Fibroblast of skin of right biceps (primary cell): ENCODE data around the gene IGFBP1.

ENCODE experiments used
- DNase-seq: peaks from one replicate; pipeline ENCODE4 v3.0.0-alpha.2; 2013

Gene IGFBP1

DNA sequence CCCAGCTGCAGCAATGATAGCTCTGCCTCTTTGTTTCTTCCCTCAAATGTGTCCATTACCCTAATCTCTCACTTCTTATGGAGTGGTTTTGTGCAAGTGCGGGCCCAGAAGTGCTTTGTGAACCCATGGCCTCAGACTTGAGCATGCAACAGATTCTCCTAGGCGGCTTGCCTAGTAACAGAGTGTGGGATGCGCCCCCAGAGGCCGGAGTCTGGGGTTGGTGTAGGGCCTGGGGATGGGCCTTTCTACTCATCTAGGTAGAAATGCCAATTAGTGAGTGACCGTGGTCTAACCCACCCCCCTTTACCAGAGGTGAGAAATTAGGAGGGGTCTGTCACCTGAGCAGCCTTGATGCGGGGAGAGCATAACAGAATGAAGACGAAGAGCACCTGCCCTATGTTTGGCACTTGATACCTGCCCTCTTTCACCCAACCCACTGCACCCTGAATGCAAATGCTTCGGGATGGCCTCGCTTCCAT lies 7.0 kb upstream of the IGFBP1 start:
- no peak for DNase-seq

DNA sequence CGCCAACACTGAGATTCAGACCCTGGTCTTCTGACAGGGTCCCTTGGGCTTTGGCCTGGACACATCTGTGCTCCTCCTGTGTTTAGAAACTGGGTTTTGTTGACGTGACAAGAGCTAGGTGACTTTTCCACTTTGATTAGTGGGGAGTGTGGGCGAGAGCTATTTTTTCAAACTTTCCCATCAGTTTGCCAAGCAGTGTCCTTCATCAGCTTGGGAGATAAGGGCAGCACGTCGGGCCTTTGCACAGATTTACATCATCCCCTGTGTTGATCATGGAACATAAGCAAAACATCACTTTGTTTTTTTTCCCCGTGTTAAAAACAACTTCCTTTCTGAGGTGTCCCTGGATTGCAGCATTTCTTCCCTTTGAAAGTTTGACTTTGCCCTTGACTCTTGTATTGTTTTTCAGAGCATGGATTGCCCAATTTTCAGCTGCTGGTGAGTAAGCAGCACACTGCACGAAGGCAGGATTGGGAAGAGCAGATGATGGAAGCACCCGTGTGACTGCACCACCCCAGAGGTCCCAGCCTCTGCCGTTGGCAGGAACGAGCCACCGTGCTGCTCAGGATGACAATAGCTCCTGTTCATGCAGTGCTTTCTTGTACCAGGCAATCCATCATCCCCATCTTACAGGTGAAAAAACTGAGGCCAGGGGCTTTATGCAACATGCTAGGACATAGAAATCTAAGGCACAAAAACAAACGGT lies 6.4 kb upstream of the IGFBP1 start:
- DNase-seq = peak; percentile 44

DNA sequence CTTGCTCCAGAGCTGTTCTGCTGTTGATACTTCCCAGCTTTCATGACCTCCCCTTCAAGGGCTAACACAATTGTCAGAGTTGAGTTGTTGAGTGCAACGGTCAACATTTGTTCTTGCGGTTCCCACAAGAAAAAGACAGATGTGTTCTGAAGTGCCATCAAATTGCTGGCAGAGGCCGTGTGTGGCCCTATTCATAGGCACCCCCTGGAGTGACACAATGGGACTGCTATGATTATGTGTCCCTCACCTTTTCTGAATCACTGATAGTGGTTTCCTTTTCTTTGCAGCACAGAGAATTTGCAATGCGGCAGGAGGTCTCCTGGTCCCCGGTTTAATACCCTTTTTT lies 5.8 kb upstream of the IGFBP1 start:
- no peak for DNase-seq

DNA sequence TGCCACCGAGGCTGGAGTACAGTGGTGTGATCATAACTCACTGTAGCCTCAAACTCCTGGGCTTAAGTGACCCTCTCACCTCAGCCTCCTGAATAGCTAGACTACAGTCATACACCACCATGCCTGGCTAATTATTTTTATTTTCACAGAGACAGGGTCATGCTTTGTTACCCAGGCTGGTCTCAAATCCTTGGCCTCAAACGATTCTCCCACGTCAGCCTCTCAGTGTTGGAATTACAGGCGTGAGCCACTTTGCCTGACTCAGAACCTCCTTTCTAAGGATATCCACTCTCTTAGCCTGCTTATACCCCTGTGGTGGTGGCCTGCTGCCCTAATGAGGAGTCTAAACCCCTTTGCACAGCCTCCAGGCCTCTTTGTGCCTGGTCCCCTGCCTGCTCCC lies 4.2 kb upstream of the IGFBP1 start:
- DNase-seq = no peak

DNA sequence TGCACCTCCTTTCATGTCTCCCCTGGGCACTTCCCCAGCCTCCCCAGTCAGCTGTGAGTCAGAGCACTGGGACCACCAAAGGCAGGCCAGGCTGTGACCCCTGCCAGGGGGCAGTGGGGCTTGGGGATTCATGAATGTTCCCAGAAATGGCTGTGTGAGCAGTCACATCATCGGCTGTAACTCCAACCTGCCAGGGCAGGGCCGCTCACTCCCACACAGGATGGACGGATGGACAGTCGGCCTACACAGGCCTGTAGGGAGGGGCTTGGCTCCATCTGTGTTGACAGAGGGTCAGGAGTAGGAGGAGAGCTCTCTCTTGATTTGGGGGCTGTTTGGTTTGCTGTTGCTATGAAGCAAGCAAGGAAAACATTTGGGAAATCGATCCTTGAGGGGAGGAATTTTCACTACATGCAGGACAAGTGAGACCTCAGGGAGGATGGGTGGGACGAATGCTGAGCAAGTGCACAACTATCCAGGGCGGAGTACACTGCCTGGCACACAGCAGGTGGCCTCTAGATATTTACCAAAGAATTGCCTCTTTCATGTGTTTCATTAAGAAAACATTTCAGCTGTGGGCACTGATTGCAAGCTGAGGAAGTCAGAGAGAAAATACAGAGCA lies 2.9 kb upstream of the IGFBP1 start:
- no peak for DNase-seq

DNA sequence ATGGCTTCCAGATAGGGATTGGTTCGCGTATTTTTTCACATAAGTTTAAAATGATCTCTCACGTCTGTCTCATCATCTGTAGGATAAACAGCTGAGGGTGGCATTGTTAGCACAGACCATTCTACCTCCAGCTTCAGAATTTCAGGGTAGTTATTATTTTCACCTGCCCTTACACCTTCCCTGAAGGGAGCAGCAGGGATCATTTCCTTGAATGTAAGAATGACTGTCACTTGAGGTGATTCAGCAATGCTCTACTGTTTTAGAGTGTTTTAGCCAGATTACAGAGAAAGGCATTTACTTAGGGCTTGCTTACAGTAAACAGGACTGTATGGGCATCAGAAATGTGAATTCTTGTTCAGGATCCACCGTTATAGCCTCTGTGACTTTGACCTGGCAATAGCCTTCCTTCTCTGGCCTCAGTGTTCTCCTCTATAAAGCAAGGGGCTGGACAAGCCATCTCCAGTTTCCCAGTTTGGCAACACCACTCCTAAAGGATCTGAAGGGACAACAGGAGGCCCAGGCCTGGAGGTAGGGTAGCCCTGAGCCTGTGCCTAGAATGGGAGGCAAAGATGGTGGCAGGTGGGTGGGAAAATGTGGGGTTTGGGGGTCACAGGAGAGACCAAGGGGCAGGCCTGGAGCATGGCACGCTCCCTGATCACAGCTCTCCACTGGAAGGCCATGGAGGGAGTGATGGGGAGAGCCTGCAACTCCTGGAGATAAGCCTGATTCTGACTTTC lies 1.2 kb upstream of the IGFBP1 start:
- DNase-seq = no peak

DNA sequence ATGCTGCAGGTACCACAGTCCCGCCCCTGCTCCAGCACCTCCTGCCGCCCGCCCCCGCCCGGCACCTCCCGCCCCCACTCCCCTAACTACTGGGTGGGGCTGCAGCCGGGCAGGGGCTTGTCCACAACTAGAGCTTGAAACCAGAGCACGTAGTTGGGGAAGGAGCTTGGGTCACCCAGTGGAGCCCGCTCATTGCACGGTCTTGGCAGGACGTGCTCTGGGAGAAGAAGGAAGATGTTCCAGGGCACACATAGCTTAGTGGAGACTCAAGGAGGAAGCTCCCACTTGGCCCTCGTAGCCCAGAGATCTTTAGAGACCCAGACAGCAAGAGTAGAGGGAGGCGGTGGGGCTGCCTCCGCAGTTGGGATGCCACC lies 692 bp downstream of the IGFBP1 start:
- DNase-seq = no peak

DNA sequence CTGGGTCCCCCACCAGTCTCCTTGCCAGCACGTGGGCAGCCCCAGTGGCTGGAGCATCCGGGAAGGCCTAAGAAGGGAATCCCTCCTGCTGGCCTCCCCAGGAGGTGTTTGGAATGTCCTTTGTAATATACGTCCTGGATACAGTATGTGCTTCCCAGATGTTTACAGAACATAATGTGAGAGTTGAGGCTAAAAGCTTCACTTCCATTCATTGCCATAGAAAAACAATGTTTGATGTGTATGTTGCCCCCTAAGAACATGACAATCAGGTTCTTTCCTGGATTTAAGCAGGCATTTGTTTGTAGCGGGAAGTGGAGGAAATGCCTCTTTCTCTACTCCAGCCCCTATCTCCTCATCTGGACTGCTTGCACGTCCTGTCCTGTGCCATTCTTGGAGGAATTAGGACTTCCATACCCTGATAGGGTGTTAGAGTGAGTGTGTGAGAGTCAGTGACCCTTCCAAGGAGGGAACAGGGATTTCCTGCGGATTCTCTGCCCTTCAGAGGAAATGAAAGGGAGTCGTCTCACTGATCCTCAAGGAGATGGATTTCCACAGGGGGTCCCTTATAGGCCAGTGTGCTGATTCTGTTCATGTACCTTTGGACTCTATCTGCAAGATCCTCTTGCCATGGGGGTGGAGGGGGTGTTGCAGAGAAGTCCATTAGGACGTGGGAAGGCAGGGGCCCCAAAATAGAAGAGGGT lies 1.2 kb downstream of the IGFBP1 start:
- DNase-seq = no peak

DNA sequence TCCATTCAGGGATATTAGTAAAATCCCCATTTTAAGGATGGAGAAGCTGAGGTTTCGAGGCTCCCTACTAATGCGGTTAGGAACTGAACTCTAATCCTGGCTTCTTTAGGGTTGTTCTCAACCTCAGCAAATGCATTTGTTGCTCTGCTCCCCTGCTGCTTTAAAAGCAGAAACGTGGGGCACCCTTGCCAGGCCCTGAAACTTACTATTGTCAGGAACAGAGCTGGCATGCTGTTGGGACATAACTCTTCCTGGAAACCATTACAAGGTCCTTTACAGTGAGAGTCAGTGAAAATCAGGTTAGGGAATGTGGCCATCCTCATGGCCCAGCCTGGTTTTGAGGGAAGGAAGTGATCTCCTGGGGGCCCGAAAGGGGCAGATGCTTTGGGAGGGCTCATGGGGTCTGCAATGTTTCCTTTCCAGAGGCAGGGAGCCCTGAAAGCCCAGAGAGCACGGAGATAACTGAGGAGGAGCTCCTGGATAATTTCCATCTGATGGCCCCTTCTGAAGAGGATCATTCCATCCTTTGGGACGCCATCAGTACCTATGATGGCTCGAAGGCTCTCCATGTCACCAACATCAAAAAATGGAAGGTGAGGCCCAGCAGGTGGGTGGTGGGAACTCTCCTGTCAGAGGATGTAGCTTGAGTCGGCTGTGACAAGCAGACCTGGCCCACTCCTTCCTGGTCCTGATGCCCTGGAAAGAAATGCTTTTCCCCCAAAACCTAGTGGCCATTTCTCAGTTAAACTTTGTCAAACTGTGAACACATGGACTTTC lies 2.0 kb downstream of the IGFBP1 start:
- no peak for DNase-seq

DNA sequence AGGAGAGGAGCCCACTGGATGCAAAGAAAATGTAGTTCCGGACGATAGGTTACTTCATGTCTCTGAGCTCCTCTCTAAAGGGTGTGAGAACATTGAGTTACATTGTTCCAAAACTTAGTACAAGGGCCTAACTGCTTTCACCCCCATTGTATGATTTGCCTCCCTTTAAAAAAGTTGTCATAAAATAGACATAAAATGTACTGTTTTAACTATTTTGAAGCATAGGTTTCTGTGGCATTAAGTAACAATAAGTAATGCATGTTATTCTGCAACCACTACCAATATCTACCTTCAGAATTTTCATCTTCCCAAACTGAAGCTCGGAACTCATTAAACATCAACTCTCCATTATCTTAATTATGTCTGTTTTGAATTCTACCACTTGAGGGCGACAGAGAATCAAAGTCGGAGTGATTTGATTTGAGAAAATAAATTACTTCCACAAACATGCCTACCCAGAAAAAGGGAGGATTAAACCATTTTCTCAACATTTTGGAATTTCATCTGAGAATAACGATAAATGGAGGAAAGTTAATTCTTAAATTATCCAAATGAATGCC lies 2.7 kb downstream of the IGFBP1 start:
- peak; percentile 63 for DNase-seq

DNA sequence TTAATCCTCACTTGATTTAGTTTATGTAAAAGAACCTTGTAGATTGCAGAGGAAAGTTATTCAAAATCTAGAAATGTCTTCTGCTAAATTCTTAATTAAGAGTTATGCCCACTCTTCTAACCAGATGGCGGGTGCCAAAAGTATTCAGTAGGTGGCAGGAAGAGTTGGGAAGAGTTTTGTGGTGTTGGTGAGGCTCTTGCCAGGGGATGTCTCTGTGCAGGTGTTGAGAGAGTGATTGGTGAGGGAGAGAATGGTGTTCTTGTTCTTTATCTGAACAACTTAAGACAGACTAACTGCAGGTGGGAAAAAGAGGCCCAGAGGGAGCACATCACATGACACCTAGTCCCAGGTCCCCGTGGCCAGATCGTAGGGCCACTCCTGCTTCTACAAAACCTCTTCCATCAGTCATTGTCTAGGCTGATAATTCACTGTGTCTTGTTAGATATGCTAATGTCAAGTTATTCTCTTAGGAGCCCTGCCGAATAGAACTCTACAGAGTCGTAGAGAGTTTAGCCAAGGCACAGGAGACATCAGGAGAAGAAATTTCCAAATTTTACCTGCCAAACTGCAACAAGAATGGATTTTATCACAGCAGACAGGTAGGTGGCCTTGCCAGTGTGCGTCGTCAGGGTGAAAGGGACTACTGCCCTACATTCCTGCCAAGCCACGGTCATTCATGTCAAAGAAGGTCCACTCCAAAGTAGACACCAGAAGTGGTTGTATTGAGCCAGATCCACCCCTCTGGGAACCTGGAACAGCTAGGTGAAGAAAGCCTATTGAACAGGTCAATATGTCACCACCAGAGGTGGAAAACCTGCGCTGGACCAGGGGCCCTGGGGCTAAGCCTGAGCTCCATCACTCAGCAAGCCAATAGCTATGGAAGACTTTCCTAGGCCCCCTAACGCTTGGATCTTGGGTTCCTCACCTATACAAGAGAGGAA lies 3.4 kb downstream of the IGFBP1 start:
- DNase-seq = no peak

DNA sequence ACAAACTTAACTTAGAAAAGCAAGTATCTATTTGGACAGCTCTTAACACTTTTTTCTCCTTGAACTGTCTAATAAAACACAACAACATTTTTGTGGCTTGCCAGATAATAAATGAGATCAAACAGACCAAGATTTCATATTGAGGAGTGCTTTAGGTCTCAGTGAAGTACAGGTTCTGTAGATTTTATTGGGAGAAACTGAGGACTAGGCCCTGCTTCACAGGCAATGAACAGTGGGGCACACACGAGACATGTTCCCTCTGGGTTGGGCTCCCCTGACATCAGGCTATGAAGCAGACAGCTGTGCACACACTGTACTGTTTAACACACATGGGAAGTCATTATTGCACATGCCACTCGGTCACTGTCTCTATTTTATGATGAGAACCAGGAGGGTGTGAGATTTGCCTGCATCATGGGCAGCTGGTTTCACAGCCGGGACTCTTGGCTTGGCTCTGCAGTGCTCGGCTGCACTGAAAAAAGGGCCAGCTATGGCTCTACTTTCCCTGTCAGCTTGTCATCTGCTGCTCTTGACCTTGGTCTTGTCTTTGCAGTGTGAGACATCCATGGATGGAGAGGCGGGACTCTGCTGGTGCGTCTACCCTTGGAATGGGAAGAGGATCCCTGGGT lies 4.2 kb downstream of the IGFBP1 start:
- no peak for DNase-seq

DNA sequence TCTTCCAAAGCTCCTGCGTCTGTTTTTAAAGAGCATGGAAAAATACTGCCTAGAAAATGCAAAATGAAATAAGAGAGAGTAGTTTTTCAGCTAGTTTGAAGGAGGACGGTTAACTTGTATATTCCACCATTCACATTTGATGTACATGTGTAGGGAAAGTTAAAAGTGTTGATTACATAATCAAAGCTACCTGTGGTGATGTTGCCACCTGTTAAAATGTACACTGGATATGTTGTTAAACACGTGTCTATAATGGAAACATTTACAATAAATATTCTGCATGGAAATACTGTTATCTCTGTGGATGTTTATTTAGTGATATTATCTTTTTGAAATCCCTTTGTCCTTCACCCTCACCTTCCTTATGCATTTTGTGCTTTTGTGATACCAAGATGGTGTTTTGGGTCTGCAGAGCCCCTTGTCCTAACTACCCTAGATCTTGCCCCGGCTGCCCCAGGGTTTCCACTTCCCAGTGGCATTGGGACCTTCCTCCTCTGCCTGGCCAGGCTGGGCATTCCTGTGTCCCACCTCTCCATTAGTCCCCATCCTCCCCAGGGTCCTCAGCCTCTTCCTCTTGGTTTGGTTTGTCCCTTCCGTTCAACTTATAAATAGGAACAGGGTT lies 5.2 kb downstream of the IGFBP1 start:
- DNase-seq = no peak

DNA sequence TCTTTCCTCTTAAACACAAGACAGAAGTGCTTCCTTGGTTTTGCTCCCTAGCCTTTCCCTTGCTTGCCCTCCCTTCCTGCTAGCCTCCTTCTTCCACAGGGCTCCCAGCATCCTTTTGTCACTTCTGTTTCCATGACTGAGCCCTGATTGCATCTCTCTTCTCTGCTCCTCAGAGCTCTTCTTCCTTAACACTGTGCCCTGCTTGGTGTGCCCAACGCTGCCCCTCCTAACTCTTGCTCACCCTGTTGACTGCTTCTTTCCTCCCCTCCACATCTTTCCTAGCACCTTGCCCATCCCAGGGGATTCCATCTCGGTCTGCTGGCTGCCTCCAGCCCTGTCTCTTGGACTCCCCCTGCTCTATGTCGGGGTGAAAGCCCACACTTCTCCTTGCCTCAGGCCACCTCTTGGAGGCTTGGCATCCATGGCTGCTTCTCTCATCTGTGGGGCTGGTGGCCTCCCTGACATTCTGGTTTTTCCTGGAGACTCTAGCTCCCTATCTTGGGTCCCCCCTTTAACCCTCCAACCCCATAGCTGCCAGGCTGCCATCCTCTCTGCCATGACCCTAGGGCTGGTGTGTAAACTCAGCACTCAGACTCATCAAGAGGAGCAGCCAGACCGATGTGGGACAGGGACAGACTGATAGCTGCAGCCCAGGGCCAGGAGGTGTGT lies 5.8 kb downstream of the IGFBP1 start:
- no peak for DNase-seq

DNA sequence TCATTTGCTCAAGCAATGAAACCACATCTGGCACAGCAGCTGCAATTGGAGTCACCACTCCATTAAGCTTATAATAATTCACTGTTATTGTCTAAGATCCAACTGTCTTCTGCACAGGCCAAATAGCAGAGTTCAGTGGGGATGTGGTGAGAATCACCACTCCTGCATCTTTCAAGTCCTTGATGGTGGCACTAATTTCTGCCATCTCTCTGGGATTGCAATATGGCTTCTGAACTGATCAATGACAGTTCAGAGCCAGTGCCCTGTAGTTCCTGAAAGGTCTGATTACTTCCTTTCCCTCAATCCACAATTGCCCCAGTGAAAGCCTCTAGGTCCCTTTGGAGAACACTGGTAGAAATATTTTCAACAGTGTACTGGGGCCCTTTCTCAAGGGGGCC lies 6.4 kb downstream of the IGFBP1 start:
- DNase-seq = no peak

DNA sequence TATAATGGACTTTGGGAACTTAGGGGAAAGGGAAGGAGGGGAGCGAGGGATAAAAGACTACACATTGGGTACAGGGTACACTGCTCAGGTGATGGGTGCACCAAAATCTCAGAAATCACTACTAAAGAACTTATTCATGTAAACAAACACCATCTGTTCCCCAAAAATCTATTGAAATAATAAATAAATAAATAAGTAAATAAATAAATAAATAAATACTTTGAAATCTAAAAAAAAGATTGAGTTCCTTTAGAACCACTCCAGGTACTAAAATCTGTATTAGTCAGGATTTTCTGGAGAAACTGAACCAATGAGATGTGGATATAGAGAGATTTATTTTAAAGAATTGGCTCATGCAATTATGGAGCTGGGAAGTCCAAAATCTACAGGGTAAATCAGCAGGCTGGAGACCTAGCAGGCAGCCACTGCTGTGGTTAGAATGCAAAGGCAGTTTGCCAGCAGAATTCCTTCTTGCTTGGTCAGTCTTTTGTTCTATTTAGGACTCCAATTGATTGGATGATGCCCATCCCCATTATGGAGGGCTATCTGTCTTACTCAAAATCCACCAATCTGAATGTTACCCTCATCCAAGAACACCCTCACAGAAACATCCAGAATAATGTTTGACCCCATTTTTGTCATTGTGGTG lies 8.9 kb downstream of the IGFBP1 start:
- DNase-seq = peak; percentile 90

DNA sequence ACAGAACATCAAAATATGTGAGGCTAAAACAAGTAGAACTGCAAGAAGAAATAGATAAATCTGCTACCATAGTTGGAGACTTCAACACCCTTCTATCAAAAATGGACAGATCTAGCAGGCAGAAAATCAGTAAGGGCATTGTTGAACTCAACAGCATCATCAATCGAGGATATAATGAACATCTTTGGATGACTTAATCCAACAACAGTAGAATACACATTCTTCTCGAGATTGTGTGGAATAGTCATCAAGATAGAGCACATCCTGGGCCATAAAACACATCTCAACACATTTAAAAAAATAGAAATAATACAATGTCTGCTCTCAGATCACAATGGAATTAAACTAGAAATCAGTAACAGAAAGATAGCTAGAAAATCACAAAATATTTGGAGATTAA lies 9.9 kb downstream of the IGFBP1 start:
- peak; percentile 82 for DNase-seq

DNA sequence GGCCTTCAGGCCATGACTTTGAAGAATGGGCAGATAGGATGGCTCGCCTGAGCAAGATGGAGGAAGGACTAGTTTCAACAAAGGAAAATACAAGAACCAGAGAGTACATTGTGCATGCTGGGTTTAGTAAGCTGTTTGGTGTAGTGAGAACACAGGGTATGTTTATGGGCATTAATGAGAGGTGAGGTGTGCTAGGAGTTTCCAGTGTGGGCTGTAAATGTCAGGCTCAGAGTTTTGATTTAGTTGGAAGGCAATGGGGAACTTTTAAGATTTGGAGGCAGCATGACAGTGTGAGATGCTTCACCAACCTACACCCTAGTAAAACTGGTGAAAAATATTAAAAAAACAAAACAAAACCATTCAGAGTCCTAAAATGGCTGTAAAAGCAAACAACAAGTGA lies 13.3 kb downstream of the IGFBP1 start:
- DNase-seq = no peak

DNA sequence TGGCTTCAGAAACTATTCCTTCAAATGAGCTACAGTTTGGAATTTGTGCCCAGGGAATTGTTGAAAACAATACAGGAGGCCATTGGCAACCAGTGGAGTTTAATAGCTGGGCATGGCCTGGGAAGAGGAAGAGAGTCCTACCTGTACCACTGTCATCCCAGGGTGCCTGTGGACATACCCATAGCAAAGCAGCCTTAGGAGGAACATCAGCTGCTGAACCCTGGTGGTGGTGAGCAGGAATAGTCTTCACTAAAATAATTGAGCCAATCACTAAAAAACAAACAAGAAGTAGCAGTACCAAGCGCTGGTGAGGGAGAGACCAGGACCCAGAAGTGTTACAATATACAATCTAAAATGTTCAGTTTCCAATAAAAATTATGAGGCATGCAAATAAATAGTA lies 14.5 kb downstream of the IGFBP1 start:
- DNase-seq = no peak
